ENCODE results near the gene ZNG1A. TPM values are rescaled to one million over a fixed set of nuclear protein-coding genes. Genes with fewer than 3 reads are reported as not detected.
"Not testable (repeated sequence)": the region's sequence is repeated elsewhere in the genome, so short reads cannot be mapped to it uniquely, and the experiment has no call there.

The ZNG1A gene
- total and polyA plus RNA-seq, 5 donors from 2014 or later: 12.3 to 28.5 (median 18.3) TPM

DNA sequence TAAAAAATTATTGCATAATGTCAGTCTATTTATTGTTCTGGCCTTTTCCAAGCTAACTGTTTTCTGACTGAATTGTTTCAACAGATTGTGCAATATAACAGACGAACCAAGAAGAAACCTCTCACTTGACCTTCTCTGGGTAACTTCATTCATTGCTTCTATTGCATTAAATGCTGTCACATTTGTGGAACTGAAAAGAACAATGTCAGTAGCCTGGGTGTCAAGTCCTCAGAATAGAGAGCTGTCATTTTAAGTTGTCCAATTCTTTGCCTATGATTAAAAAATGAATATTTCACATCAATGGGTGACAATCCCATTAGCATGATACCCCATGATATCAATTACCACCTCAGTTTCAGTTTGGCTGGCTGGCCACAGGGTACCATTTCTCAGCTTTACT lies 19.0 kb downstream of the ZNG1A start:
- H3K36me3 Mint-ChIP-seq, H3K27ac Mint-ChIP-seq: not testable (repeated sequence)

GRCh38 chr9:151173-151572 lies 27.7 kb downstream of the ZNG1A start:
- H3K9me3 ChIP-seq (ENCODE audit: control insufficient read depth in 2 of 2, low read length in 2 of 2); H3K27ac ChIP-seq (ENCODE audit: insufficient read depth, low read length, poor library complexity, severe bottlenecking); H3K9me3 Mint-ChIP-seq; H3K4me1 ChIP-seq (ENCODE audit: control insufficient read depth, insufficient read depth, low read length, poor library complexity, severe bottlenecking); H3K27me3 Mint-ChIP-seq; H3K36me3 Mint-ChIP-seq; H3K36me3 ChIP-seq (ENCODE audit: control insufficient read depth, insufficient read depth, low read length); H3K27ac Mint-ChIP-seq; H3K4me1 Mint-ChIP-seq; H3K4me3 ChIP-seq (ENCODE audit: low read depth, low read length); ATAC-seq (ENCODE audit: low read depth in 2 of 2); DNase-seq; H3K27me3 ChIP-seq (ENCODE audit: control insufficient read depth, insufficient read depth, low read length); H3K4me3 Mint-ChIP-seq: not testable (repeated sequence)

More for the DNA sequence above, 19.0 kb downstream of the ZNG1A start:
- H3K27me3 ChIP-seq (ENCODE audit: control insufficient read depth, insufficient read depth, low read length); H3K9me3 ChIP-seq (ENCODE audit: control insufficient read depth in 2 of 2, low read length in 2 of 2); H3K4me1 Mint-ChIP-seq; H3K9me3 Mint-ChIP-seq; H3K4me3 ChIP-seq (ENCODE audit: low read depth, low read length); H3K27ac ChIP-seq (ENCODE audit: insufficient read depth, low read length, poor library complexity, severe bottlenecking); H3K27me3 Mint-ChIP-seq; DNase-seq; H3K4me3 Mint-ChIP-seq; ATAC-seq (ENCODE audit: low read depth in 2 of 2); H3K4me1 ChIP-seq (ENCODE audit: control insufficient read depth, insufficient read depth, low read length, poor library complexity, severe bottlenecking); H3K36me3 ChIP-seq (ENCODE audit: control insufficient read depth, insufficient read depth, low read length): not testable (repeated sequence)

GRCh38 chr9:139880-140279 lies 39.0 kb downstream of the ZNG1A start:
- not testable (repeated sequence) for H3K9me3 ChIP-seq (ENCODE audit: control insufficient read depth in 2 of 2, low read length in 2 of 2); DNase-seq; H3K27ac Mint-ChIP-seq; H3K27ac ChIP-seq (ENCODE audit: insufficient read depth, low read length, poor library complexity, severe bottlenecking); H3K9me3 Mint-ChIP-seq; H3K4me1 ChIP-seq (ENCODE audit: control insufficient read depth, insufficient read depth, low read length, poor library complexity, severe bottlenecking); ATAC-seq (ENCODE audit: low read depth in 2 of 2); H3K36me3 ChIP-seq (ENCODE audit: control insufficient read depth, insufficient read depth, low read length); H3K27me3 Mint-ChIP-seq; H3K4me1 Mint-ChIP-seq; H3K4me3 ChIP-seq (ENCODE audit: low read depth, low read length); H3K36me3 Mint-ChIP-seq; H3K4me3 Mint-ChIP-seq; H3K27me3 ChIP-seq (ENCODE audit: control insufficient read depth, insufficient read depth, low read length)

- H3K9me3 Mint-ChIP-seq; H3K36me3 Mint-ChIP-seq; ATAC-seq (ENCODE audit: low read depth in 2 of 2); H3K36me3 ChIP-seq (ENCODE audit: control insufficient read depth, insufficient read depth, low read length); H3K9me3 ChIP-seq (ENCODE audit: control insufficient read depth in 2 of 2, low read length in 2 of 2); H3K27ac Mint-ChIP-seq; H3K27ac ChIP-seq (ENCODE audit: insufficient read depth, low read length, poor library complexity, severe bottlenecking); DNase-seq; H3K4me3 ChIP-seq (ENCODE audit: low read depth, low read length); H3K27me3 ChIP-seq (ENCODE audit: control insufficient read depth, insufficient read depth, low read length): not testable (repeated sequence)
- peaks cover 35% of the 10 kb centered on the region for H3K27me3 Mint-ChIP-seq
- H3K4me3 Mint-ChIP-seq: peak within 1 kb of the TSS; percentile 44 to 76 (median 71)
- peaks cover 5 to 23% (median 15%) of the 10 kb centered on the region in 4 donors for H3K4me1 Mint-ChIP-seq
- H3K4me1 ChIP-seq (ENCODE audit: control insufficient read depth, insufficient read depth, low read length, poor library complexity, severe bottlenecking): peaks cover 20% of the 10 kb centered on the region
These were observed 60.8 kb downstream of the ZNG1A start, which contains the start of gene FOXD4 for GRCh38 chr9:117995-118467. FOXD4 (minus strand) TSS chr9:118417; CDS start chr9:118119, 298 bp downstream.

GRCh38 chr9:117144-117994 lies 61.5 kb downstream of the ZNG1A start:
- H3K4me3 ChIP-seq (ENCODE audit: low read depth, low read length); H3K27ac ChIP-seq (ENCODE audit: insufficient read depth, low read length, poor library complexity, severe bottlenecking); ATAC-seq (ENCODE audit: low read depth in 2 of 2); H3K27me3 ChIP-seq (ENCODE audit: control insufficient read depth, insufficient read depth, low read length); H3K9me3 Mint-ChIP-seq; H3K27ac Mint-ChIP-seq; H3K36me3 Mint-ChIP-seq; H3K36me3 ChIP-seq (ENCODE audit: control insufficient read depth, insufficient read depth, low read length); H3K9me3 ChIP-seq (ENCODE audit: control insufficient read depth in 2 of 2, low read length in 2 of 2): not testable (repeated sequence)
- peak in 2 of 3 donors; percentile 43 to 45 for DNase-seq
- H3K4me1 ChIP-seq (ENCODE audit: control insufficient read depth, insufficient read depth, low read length, poor library complexity, severe bottlenecking): peaks cover 20% of the 10 kb centered on the region
- H3K27me3 Mint-ChIP-seq: peaks cover 41% of the 10 kb centered on the region
- H3K4me3 Mint-ChIP-seq: peak overlapping the region; percentile 18 to 76 (median 59)
- H3K4me1 Mint-ChIP-seq: peaks cover 5 to 23% (median 15%) of the 10 kb centered on the region in 4 donors

- not testable (repeated sequence) for H3K9me3 ChIP-seq (ENCODE audit: control insufficient read depth in 2 of 2, low read length in 2 of 2); H3K4me3 ChIP-seq (ENCODE audit: low read depth, low read length); ATAC-seq (ENCODE audit: low read depth in 2 of 2); H3K36me3 ChIP-seq (ENCODE audit: control insufficient read depth, insufficient read depth, low read length); H3K36me3 Mint-ChIP-seq; H3K9me3 Mint-ChIP-seq; H3K27ac ChIP-seq (ENCODE audit: insufficient read depth, low read length, poor library complexity, severe bottlenecking); H3K27me3 ChIP-seq (ENCODE audit: control insufficient read depth, insufficient read depth, low read length); H3K27ac Mint-ChIP-seq
- peak in 1 of 3 donors; percentile 20 for DNase-seq
- H3K4me1 ChIP-seq (ENCODE audit: control insufficient read depth, insufficient read depth, low read length, poor library complexity, severe bottlenecking): peaks cover 20% of the 10 kb centered on the region
- peaks cover 5 to 23% (median 15%) of the 10 kb centered on the region in 4 donors for H3K4me1 Mint-ChIP-seq
- H3K4me3 Mint-ChIP-seq: peak overlapping the region in 3 of 4 donors; percentile 11 to 67 (median 22)
- H3K27me3 Mint-ChIP-seq: peaks cover 49% of the 10 kb centered on the region
These were observed 62.4 kb downstream of the ZNG1A start for GRCh38 chr9:116239-117077.

- H3K9me3 Mint-ChIP-seq; H3K27me3 ChIP-seq (ENCODE audit: control insufficient read depth, insufficient read depth, low read length); H3K27ac ChIP-seq (ENCODE audit: insufficient read depth, low read length, poor library complexity, severe bottlenecking); ATAC-seq (ENCODE audit: low read depth in 2 of 2); H3K4me3 ChIP-seq (ENCODE audit: low read depth, low read length); H3K36me3 ChIP-seq (ENCODE audit: control insufficient read depth, insufficient read depth, low read length); H3K36me3 Mint-ChIP-seq; H3K27ac Mint-ChIP-seq; DNase-seq; H3K9me3 ChIP-seq (ENCODE audit: control insufficient read depth in 2 of 2, low read length in 2 of 2): not testable (repeated sequence)
- H3K4me1 Mint-ChIP-seq: peaks cover 5 to 23% (median 15%) of the 10 kb centered on the region in 4 donors
- peak overlapping the region; percentile 34 to 60 (median 58) for H3K4me3 Mint-ChIP-seq
- H3K27me3 Mint-ChIP-seq: peaks cover 49% of the 10 kb centered on the region
- peaks cover 20% of the 10 kb centered on the region for H3K4me1 ChIP-seq (ENCODE audit: control insufficient read depth, insufficient read depth, low read length, poor library complexity, severe bottlenecking)
These were observed 63.8 kb downstream of the ZNG1A start for GRCh38 chr9:115118-115451.
